B cell (primary cell): ENCODE data around the gene RNF130. TPM values are rescaled to one million over a fixed set of nuclear protein-coding genes. Genes with fewer than 3 reads are reported as not detected.
"Not testable (repeated sequence)": the region's sequence is repeated elsewhere in the genome, so short reads cannot be mapped to it uniquely, and the experiment has no call there.

Experiments used
- ATAC-seq: fragments of 200-7000 bp; cut with Tn5 transposase; one replicate; pipeline ENCODE4 v1.10.0; 2021; ENCODE audit warnings: low read depth, mild to moderate bottlenecking, moderate number of reproducible peaks, moderate library complexity
- CTCF ChIA-PET: fragments of 350-600 bp; sonication (Branson Sonifier 250); formaldehyde crosslinking; loops from one replicate; lab custom pipeline; 2021; ENCODE audit warnings: antibody characterized with exemption, inconsistent platforms; lab: Charles Lee
- POLR2A ChIA-PET: fragments of 350-600 bp; sonication (Branson Sonifier 250); formaldehyde crosslinking; loops from one replicate; lab custom pipeline; 2021; ENCODE audit warnings: antibody characterized with exemption; lab: Charles Lee
- DNase-seq: peaks from one replicate; pipeline ENCODE4 v3.0.0; 2013
- H2AFZ ChIP-seq: 2 replicates; pipeline ENCODE4 v1.6.1; 2012; ENCODE audit warnings: mild to moderate bottlenecking, low read depth, low read length; ENCODE audit not compliant: insufficient read depth, poor library complexity, severe bottlenecking
- H3K27ac ChIP-seq, 2 donors: 1 replicate in 1 of 2; 2 replicates in 1 of 2; pipeline ENCODE4 v1.5.1; 2012 to 2013; ENCODE audit warnings: low read length in 2 of 2, mild to moderate bottlenecking in 2 of 2, moderate library complexity in 1 of 2
- H3K27me3 ChIP-seq, 4 experiments: fragments of 200-600 bp in 1 of 4; sonication (generic) in 1 of 4; replicated peaks in 1 of 4; 1 replicate in 2 of 4; 2 replicates in 2 of 4; pipeline versions ENCODE4 v1.6.1 to v1.7.0; 2013 to 2016; ENCODE audit warnings: low read length in 3 of 4, mild to moderate bottlenecking in 2 of 4, mixed read lengths in 1 of 4, moderate library complexity in 1 of 4; ENCODE audit not compliant: insufficient read depth in 4 of 4, control insufficient read depth in 3 of 4; ENCODE audit errors: control extremely low read depth in 1 of 4
- H3K36me3 ChIP-seq, 2 experiments: replicated peaks in 1 of 2; 1 replicate in 1 of 2; 2 replicates in 1 of 2; pipeline versions ENCODE4 v1.6.1 to v1.7.1; 2013; ENCODE audit warnings: low read length in 1 of 2; ENCODE audit not compliant: insufficient read depth in 2 of 2, control insufficient read depth in 1 of 2; ENCODE audit errors: control extremely low read depth in 1 of 2, extremely low read depth in 1 of 2
- H3K4me1 ChIP-seq, 2 donors: fragments of 200-600 bp in 1 of 2; sonication (generic) in 1 of 2; 1 replicate in 1 of 2; 2 replicates in 1 of 2; pipeline versions ENCODE4 v1.5.1 to v1.6.1; 2013 to 2017; ENCODE audit warnings: low read length in 2 of 2; ENCODE audit not compliant: control insufficient read depth in 2 of 2, insufficient read depth in 2 of 2
- H3K4me2 ChIP-seq: replicated peaks from 2 replicates; pipeline ENCODE3; 2012; ENCODE audit warnings: mild to moderate bottlenecking, low read depth, low read length; ENCODE audit not compliant: poor library complexity, severe bottlenecking
- H3K4me3 ChIP-seq, 5 experiments: fragments of 200-600 bp in 1 of 5; sonication (generic) in 1 of 5; 1 replicate in 3 of 5; 2 replicates in 2 of 5; pipeline versions ENCODE4 v1.5.1 to v1.7.0; 2011 to 2016; ENCODE audit warnings: low read length in 4 of 5, mild to moderate bottlenecking in 4 of 5, low read depth in 2 of 5, control low read depth in 1 of 5, moderate library complexity in 1 of 5; ENCODE audit not compliant: insufficient read depth in 1 of 5; ENCODE audit errors: control extremely low read depth in 1 of 5, extremely low read depth in 1 of 5
- H3K79me2 ChIP-seq: fragments of 200-600 bp; sonication (generic); one replicate; pipeline ENCODE4 v1.6.0; 2016; ENCODE audit warnings: low read length; ENCODE audit not compliant: control insufficient read depth, insufficient read depth
- H3K9ac ChIP-seq: fragments of 200-600 bp; sonication (generic); 2 replicates; pipeline ENCODE4 v1.6.1; 2017; ENCODE audit warnings: mild to moderate bottlenecking, low read length, moderate library complexity
- H3K9me3 ChIP-seq, 3 donors: one replicate each; pipeline versions ENCODE4 v1.6.1 to v1.7.1; 2013; ENCODE audit warnings: low read length in 2 of 3; ENCODE audit not compliant: control insufficient read depth in 2 of 3, insufficient read depth in 1 of 3; ENCODE audit errors: control extremely low read depth in 1 of 3
- H4K20me1 ChIP-seq: 2 replicates; pipeline ENCODE4 v1.6.0; 2012; ENCODE audit warnings: mild to moderate bottlenecking, low read length; ENCODE audit not compliant: insufficient read depth, control insufficient read depth, poor library complexity, severe bottlenecking
- H3K27ac Mint-ChIP-seq: one replicate; pipeline ENCODE4 v1.8.0; 2021; ENCODE audit warnings: mixed read lengths
- H3K27me3 Mint-ChIP-seq: one replicate; pipeline ENCODE4 v1.8.0; 2021; ENCODE audit warnings: mixed read lengths
- H3K4me1 Mint-ChIP-seq: one replicate; pipeline ENCODE4 v1.8.0; 2021; ENCODE audit warnings: mixed read lengths
- H3K4me3 Mint-ChIP-seq: one replicate; pipeline ENCODE4 v1.8.0; 2021; ENCODE audit warnings: mixed read lengths
- H3K9me3 Mint-ChIP-seq: one replicate; pipeline ENCODE4 v1.8.0; 2022; ENCODE audit warnings: mixed read lengths; ENCODE audit not compliant: insufficient read depth
- CTCF ChIP-seq: fragments of 200-600 bp; IDR thresholded peaks from one replicate; pipeline ENCODE4 v1.8.0; 2022; ENCODE audit warnings: antibody characterized with exemption, mild to moderate bottlenecking
- EZH2 ChIP-seq: IDR thresholded peaks from 2 replicates; pipeline ENCODE4 v1.6.1; 2012; ENCODE audit warnings: borderline replicate concordance, low read depth, mild to moderate bottlenecking, moderate library complexity, low read length; ENCODE audit not compliant: insufficient read depth, poor library complexity, severe bottlenecking
- WGBS: methylation state at CpG from one replicate; pipeline ENCODE4 v1.1.5; 2013; ENCODE audit warnings: missing lambda C conversion rate; ENCODE audit not compliant: insufficient coverage; 5-methylcytosine and 5-hydroxymethylcytosine counted together
- intact Hi-C: fragments of 100-400 bp; cut with micrococcal nuclease; formaldehyde crosslinking; loops from one replicate; pipeline ENCODE4 v1.10.0; 2022
- polyA plus RNA-seq: library from polyadenylated mRNA; depleted of rRNA; stranded (reverse); fragments of >200 nt; gene quantifications from 2 replicates; pipeline ENCODE4 v1.2.3, GENCODE V29; 2012
- total RNA-seq, 2 donors: library from RNA; stranded (reverse); fragments of 120-200 nt in 1 of 2; gene quantifications; 1 replicate in 1 of 2; 2 replicates in 1 of 2; pipeline versions ENCODE4 v1.2.3 to v1.2.4, GENCODE V29; 2013 to 2022

RNF130 gene
- total and polyA plus RNA-seq, 2 donors (not counting 1 experiment from before 2014, with no cell fraction given): 18.1 to 25.8 TPM

GRCh38 chr5:179991106-179991505 is 80.5 kb downstream of the RNF130 start:
- Mint-ChIP-seq H3K9me3 (no peaks in the 10 kb centered on the region), H3K27me3 (no peaks in the 10 kb centered on the region), H3K4me3 (no peak overlapping the region), H3K27ac (no peak overlapping the region), H3K4me1 (no peaks in the 10 kb centered on the region)
- no peak for DNase-seq
- H3K4me3 ChIP-seq: no peak overlapping the region
- H3K4me1 ChIP-seq: no peaks in the 10 kb centered on the region
- no peak overlapping the region for H3K27ac ChIP-seq
- H3K79me2 ChIP-seq: no peaks in the 10 kb centered on the region
- no peak overlapping the region for H3K9ac ChIP-seq
- H3K27me3 ChIP-seq: no peaks in the 10 kb centered on the region
- no CpG with 5 or more reads among the region's 1 CpG for WGBS
- H3K4me2 ChIP-seq: no peak overlapping the region
- TF ChIP-seq EZH2 (no peak), CTCF (no peak)
- intact Hi-C loops: no loop called here
- no peak overlapping the region for H2AFZ ChIP-seq
- ChIA-PET POLR2A (no interaction called here), CTCF (no interaction called here)
- H3K9me3 ChIP-seq: peaks cover 0 to 11% (median 2%) of the 10 kb centered on the region in 3 donors
- H3K36me3 ChIP-seq: no peaks in the 10 kb centered on the region
- H4K20me1 ChIP-seq: no peaks in the 10 kb centered on the region
- ATAC-seq: no peak

DNA sequence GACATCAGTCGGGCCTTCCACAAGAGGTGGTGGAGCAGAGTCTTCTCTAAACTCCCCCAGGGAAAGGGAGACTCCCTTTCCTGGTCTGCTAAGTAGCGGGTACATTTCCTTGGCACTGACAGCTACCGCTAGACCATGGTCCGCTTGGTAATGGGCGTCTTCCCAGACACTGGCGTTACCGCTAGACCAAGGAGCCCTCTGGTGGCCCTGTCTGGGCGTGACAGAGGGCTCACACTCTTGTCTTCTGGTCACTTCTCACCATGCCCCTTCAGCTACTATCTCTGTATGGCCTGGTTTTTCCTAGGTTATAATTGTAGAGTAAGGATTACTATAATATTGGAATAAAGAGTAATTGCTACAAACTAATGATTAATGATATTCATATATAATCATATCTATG is 81.0 kb downstream of the RNF130 start:
- H3K9me3 Mint-ChIP-seq, H3K4me3 ChIP-seq, intact Hi-C loops, H3K27me3 ChIP-seq, H2AFZ ChIP-seq, H3K4me1 ChIP-seq, H3K27ac ChIP-seq, POLR2A ChIA-PET, H3K4me1 Mint-ChIP-seq, H4K20me1 ChIP-seq, DNase-seq, H3K27me3 Mint-ChIP-seq, H3K4me2 ChIP-seq, H3K36me3 ChIP-seq, H3K27ac Mint-ChIP-seq, H3K4me3 Mint-ChIP-seq, ATAC-seq, CTCF ChIA-PET, H3K9ac ChIP-seq, H3K79me2 ChIP-seq: not testable (repeated sequence)
- 100% methylated on average over 7 of the region's 8 CpGs for WGBS
- peaks cover 0 to 11% (median 2%) of the 10 kb centered on the region in 3 donors for H3K9me3 ChIP-seq
